Heart left ventricle (tissue), 16 donors: ENCODE results near the gene EMC1. TPM values are rescaled to one million over a fixed set of nuclear protein-coding genes. Genes with fewer than 3 reads are reported as not detected.
A peak's percentile ranks its signal among the peaks of the same experiment; 100 is the strongest.
"Not testable (repeated sequence)": the region's sequence is repeated elsewhere in the genome, so short reads cannot be mapped to it uniquely, and the experiment has no call there.

ENCODE experiments used
- ATAC-seq, 4 donors: fragments of 200-7000 bp; cut with Tn5 transposase; one replicate each; pipeline ENCODE4 v1.9.1; 2020 to 2022; ENCODE audit warnings: moderate library complexity in 4 of 4, mild to moderate bottlenecking in 3 of 4, moderate number of reproducible peaks in 1 of 4
- DNase-seq, 5 donors: peaks; one replicate each; pipeline ENCODE4 v3.0.0-alpha.2; 2020
- H3K27ac ChIP-seq, 12 donors: fragments of 200-600 bp; sonication (generic) in 4 of 12; one replicate each; pipeline versions ENCODE4 v1.5.0 to v1.8.0; 2016 to 2022; ENCODE audit warnings: mild to moderate bottlenecking in 2 of 12
- H3K27me3 ChIP-seq, 9 donors: fragments of 200-600 bp; sonication (generic) in 2 of 9; one replicate each; pipeline versions ENCODE4 v1.5.1 to v1.8.0; 2016 to 2022; ENCODE audit warnings: mild to moderate bottlenecking in 3 of 9
- H3K36me3 ChIP-seq, 9 donors: fragments of 200-600 bp; sonication (generic) in 2 of 9; one replicate each; pipeline versions ENCODE4 v1.5.0 to v1.8.0; 2018 to 2022; ENCODE audit warnings: mild to moderate bottlenecking in 2 of 9
- H3K4me1 ChIP-seq, 12 donors: fragments of 200-600 bp; sonication (generic) in 4 of 12; one replicate each; pipeline versions ENCODE4 v1.5.0 to v1.8.0; 2016 to 2022; ENCODE audit warnings: mild to moderate bottlenecking in 3 of 12
- H3K4me3 ChIP-seq, 12 donors: fragments of 200-600 bp; sonication (generic) in 4 of 12; one replicate each; pipeline versions ENCODE4 v1.5.0 to v1.8.0; 2017 to 2022; ENCODE audit warnings: mild to moderate bottlenecking in 9 of 12, moderate library complexity in 4 of 12
- H3K9me3 ChIP-seq, 12 donors: fragments of 200-600 bp; sonication (generic) in 4 of 12; one replicate each; pipeline versions ENCODE4 v1.5.0 to v1.8.0; 2016 to 2022; ENCODE audit warnings: mild to moderate bottlenecking in 1 of 12
- POLR2A ChIP-seq, 2 donors: fragments of 450-650 bp; IDR thresholded peaks; one replicate each; pipeline ENCODE4 v1.6.1; 2017; ENCODE audit warnings: antibody characterized with exemption in 2 of 2, mild to moderate bottlenecking in 2 of 2, moderate library complexity in 2 of 2
- WGBS, 4 donors: extraction: QIAGEN DNeasy Blood & Tissue Kit in 2 of 4; methylation state at CpG; one replicate each; pipeline versions ENCODE4 v1.1.5 to v1.1.7; 2013 to 2018; 5-methylcytosine and 5-hydroxymethylcytosine counted together
- intact Hi-C, 10 donors: fragments of 100-400 bp; cut with DNase I; formaldehyde crosslinking; loops; one replicate each; pipeline versions ENCODE4 v1.11.1 to v1.14.2; 2022
- polyA plus RNA-seq, 2 donors: library from polyadenylated mRNA; stranded (reverse); fragments of 200-250 nt; gene quantifications; one replicate each; pipeline ENCODE4 v1.2.3, GENCODE V29; 2013
- total RNA-seq, 9 donors: library from RNA; depleted of rRNA in 2 of 9; stranded (reverse); fragments of >200 nt in 2 of 9; fragmentation: NEBNext Ultra II Directional in 3 of 9; extraction: Animal tissue kit (Norgen Biotek cat#: 25700) in 3 of 9; gene quantifications; one replicate each; pipeline versions ENCODE4 v1.1.0 to v1.2.4, GENCODE V29; 2016 to 2023
- TF ChIP-seq, protein P1 (sequence below), 12 donors: fragments of 200-600 bp; sonication (generic) in 4 of 12; IDR thresholded peaks; one replicate each; pipeline versions ENCODE4 v1.5.0 to v1.8.0; 2018 to 2022; ENCODE audit warnings: antibody characterized with exemption in 12 of 12, mild to moderate bottlenecking in 5 of 12
- donor health status: ischemic (EF 13 %, LVEDD 7.1; RV severe dilation, severe dysfunction).
- donor health status: healthy with polysubstance abuse.
- donor health status: DM: no; HTN: yes; CAD: no.
- donor health status: DM: no; HTN: no; CAD: no.
- donor health status: ischemic (EF 25% LVEDD 6.9; RV normal size, moderate dysfunction).
- donor health status: ischemic (EF 25% LVEDD 5.7; RV mildly dilated, moderate dysfunction).
- donor health status: healthy.
- donor health status: DM: yes; HTN: yes; CAD: no.
- donor health status: ischemic (EF 35%, LVEDD 5.7; RV mildly dilated, moderate dysfunction).
- donor health status: nonischemic (EF 11% LVEDD 7.7; RV severe dilation, severe dysfunction).
- donor health status: DM: yes; HTN: yes; CAD: no.
- donor health status: PGD.
- donor health status: ischemic (EF 29% LVEDD 5.4; RV normal size, mild dysfunction).
- donor health status: nonischemic (EF 23%, LVEDD 6.1; RV moderate dilation, normal function).

EMC1 gene
- total and polyA plus RNA-seq, 11 donors = 10.1 to 54.5 (median 28.9) TPM

DNA sequence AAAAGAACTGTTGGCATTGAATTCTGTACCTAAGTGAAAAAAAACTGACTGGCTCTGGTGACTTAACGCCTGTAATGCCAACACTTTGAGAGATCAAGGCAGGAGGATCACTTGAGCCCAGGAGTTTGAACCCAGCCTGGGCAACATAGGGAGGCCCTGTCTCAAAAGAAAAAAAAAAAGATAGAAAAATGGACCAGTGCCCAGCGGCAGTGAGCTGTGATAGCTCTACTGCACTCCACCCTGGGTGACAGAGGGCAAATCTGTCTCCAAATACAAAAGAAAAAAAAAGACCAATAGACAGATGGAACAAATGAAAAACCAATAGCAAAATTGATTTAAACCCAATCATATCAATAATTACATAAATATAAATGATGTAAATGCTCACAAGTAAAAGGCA is 37.9 kb upstream of the EMC1 start:
- 23 to 36% (median 30%) methylated on average over 2 of the region's 2 CpGs for WGBS, 4 donors
- H3K9me3 ChIP-seq = peaks cover 0 to 8% (median 3%) of the 10 kb centered on the region in 12 donors
- peak in 2 of 4 donors; percentile 27 to 60 for ATAC-seq

DNA sequence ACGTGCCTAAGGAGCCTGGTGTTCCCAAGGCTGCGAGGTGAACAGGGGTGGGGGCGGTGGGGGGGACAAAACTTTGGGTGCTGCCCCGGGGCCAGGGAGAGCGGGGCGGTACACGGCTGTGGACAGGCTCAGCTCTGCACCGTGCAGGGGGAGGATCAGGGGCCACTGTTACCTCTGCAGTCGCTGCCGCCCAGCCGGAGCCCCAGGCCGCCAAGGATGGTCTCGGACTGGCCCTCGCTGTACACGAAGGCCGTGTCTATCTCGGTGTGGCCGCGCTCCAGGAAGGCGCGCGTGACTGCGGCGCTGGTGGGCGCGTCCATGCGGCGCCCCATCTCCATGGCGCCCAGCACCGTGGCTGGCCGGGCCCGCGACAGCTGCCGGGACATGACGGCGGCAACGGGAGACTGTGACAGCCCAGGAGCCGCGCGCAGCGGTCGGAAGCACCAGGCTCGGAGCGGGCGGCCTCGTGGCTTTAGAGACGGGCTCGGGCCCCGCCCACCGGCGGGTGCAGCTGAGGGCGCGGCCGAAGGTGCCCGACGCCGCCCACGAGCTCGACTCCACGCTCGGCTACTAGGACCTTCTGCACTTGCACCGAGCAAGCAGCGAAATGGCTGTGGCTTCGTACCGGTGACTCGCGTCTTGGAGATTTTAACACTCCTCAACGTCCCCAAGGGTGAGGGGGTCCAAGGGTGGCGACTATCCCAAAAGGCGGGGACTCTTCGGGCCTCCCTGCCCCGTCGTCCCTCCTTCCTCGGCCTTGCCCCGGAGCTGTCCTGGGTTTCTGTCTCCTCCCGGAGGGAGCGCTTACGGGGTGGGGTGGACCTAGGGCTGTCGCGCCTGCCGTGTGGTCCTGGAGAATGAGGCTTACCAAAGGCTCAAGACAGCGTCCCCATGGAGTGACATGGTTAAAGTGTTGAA is 37.3 kb upstream of the EMC1 start, which contains the start of gene AKR7A3:
AKR7A3 (minus strand) TSS at position 447 of the 918 bp plus-strand sequence; CDS start at position 386, 61 bp downstream.
- H3K27me3 ChIP-seq, H3K27ac ChIP-seq, H3K36me3 ChIP-seq, H3K9me3 ChIP-seq, intact Hi-C loops: not testable (repeated sequence)
- peak; percentile 34 to 74 (median 48) for DNase-seq
- peak; percentile 61 to 90 (median 84) for ATAC-seq
- H3K4me1 ChIP-seq = peaks cover 0 to 21% (median 6%) of the 10 kb centered on the region in 12 donors
- peak within 1 kb of the TSS in 11 of 12 donors; percentile 17 to 59 (median 47) for H3K4me3 ChIP-seq
- WGBS, 4 donors = 11 to 28% (median 18%) methylated on average over 26 to 75 of the region's 82 CpGs

More for the DNA sequence above, 37.9 kb upstream of the EMC1 start:
- no peak for TF ChIP-seq POLR2A (IDR thresholded peaks at IDR 0.05)
- TF ChIP-seq, protein P1, sequence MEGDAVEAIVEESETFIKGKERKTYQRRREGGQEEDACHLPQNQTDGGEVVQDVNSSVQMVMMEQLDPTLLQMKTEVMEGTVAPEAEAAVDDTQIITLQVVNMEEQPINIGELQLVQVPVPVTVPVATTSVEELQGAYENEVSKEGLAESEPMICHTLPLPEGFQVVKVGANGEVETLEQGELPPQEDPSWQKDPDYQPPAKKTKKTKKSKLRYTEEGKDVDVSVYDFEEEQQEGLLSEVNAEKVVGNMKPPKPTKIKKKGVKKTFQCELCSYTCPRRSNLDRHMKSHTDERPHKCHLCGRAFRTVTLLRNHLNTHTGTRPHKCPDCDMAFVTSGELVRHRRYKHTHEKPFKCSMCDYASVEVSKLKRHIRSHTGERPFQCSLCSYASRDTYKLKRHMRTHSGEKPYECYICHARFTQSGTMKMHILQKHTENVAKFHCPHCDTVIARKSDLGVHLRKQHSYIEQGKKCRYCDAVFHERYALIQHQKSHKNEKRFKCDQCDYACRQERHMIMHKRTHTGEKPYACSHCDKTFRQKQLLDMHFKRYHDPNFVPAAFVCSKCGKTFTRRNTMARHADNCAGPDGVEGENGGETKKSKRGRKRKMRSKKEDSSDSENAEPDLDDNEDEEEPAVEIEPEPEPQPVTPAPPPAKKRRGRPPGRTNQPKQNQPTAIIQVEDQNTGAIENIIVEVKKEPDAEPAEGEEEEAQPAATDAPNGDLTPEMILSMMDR (IDR thresholded peaks at IDR 0.05) = no peak
- Histone ChIP-seq H3K36me3 (no peaks in the 10 kb centered on the region), H3K27ac (no peak overlapping the region), H3K4me3 (peak overlapping the region in 11 of 12 donors; percentile 17 to 59 (median 47)), H3K4me1 (peaks cover 0 to 21% (median 6%) of the 10 kb centered on the region in 12 donors), H3K27me3 (peaks cover 0 to 5% (median 0%) of the 10 kb centered on the region in 9 donors)
- intact Hi-C loops = no loop called here
- no peak for DNase-seq

DNA sequence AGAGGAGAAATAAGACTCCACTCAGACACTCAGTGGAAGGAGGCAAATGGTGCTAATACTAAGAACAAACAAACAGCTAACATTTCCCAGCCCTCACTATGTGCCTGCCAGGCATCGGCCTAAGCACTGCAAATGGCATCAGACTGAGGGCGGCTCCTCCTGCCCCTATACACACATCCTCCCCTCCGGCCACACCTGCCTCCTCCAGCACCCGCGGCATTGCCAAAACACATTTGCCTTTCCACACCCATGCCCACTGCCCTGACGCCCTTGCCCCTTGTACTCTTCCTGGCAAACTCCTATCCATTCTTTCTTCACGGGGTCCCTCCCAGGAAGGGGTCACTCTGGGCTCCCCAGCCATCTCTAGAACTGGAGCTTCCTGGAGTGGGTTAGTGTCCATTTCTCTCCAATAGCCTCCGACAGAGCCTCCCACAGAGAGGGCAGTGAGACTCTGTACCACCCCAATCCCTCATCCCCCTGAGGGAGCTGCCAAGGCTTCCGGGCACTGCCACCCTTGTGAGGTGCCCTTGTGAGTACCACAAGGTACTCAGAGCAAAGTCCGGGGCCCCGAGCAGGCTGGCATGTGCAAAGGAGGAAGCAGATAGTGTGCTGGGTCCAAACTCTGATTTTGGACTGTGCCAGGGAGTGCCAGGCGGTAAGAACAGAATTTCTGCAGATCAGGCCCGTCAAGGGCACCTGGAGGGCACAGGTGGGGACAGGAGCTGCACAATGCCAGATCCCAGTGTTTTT is 36.3 kb upstream of the EMC1 start:
- WGBS, 4 donors = 77 to 92% (median 90%) methylated on average over 13 of the region's 13 CpGs
- peak in 1 of 4 donors; percentile 5 for ATAC-seq
- intact Hi-C loops = no loop called here

DNA sequence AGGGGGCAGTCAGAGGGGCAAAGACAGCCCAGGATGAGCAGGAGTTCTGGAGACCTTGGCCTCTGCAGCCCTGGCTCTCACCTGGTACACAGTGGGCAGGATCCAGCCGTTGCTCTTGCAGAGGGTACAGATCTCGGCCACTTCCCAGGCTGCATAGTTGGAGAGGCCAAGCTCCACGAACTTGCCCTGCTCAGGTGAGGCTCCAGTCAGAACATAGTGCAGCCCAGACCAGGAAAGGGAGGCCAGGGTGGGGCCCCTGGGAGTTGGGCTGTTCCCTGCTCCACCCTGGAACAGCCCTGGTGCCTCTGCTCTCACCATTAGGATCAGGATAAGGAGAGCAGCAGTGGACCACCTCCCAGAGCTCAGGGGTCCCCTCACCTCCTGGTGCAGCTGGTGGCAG is 34.5 kb upstream of the EMC1 start:
- H3K36me3 ChIP-seq, H3K9me3 ChIP-seq, H3K4me3 ChIP-seq, DNase-seq, H3K27me3 ChIP-seq, ATAC-seq, intact Hi-C loops, H3K27ac ChIP-seq: not testable (repeated sequence)
- H3K4me1 ChIP-seq = peaks cover 0 to 21% (median 6%) of the 10 kb centered on the region in 12 donors
- 90 to 93% (median 92%) methylated on average over 2 to 3 of the region's 3 CpGs; no CpG with 5 or more reads in 1 of the 4 donors for WGBS, 4 donors

More for the DNA sequence above, 36.3 kb upstream of the EMC1 start:
- peaks cover 0 to 21% (median 6%) of the 10 kb centered on the region in 12 donors for H3K4me1 ChIP-seq
- TF ChIP-seq, protein P1 (IDR thresholded peaks at IDR 0.05) = no peak
- no peak for TF ChIP-seq POLR2A (IDR thresholded peaks at IDR 0.05)
- H3K4me3 ChIP-seq = no peak overlapping the region
- H3K27ac ChIP-seq = no peak overlapping the region
- DNase-seq = no peak
- no peaks in the 10 kb centered on the region for H3K9me3 ChIP-seq
- peaks cover 0 to 5% (median 0%) of the 10 kb centered on the region in 9 donors for H3K27me3 ChIP-seq
- no peaks in the 10 kb centered on the region for H3K36me3 ChIP-seq

DNA sequence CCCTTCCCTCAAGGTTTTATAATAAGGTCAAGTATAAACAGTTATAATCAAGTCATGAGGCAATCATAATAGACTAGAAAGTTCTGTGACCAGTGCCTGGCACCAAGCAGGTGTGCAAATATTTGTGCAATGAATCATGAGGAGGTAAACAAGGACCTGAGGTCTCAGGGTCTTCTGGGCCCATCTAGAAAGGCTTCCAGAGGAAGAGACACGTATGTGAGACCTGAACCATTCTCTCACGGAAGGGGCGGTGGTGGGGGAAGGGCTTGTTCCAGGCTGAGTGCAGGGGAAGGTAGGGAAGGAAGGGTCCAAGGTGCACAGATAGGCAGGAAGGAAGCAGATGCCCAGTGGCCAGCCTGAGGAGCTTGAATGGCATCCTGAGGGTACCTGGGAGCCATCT is 34.0 kb upstream of the EMC1 start:
- H3K36me3 ChIP-seq, H3K27me3 ChIP-seq, DNase-seq, intact Hi-C loops, ATAC-seq, H3K4me3 ChIP-seq, H3K27ac ChIP-seq, H3K9me3 ChIP-seq: not testable (repeated sequence)
- WGBS, 4 donors = 93 to 100% (median 99%) methylated on average over 3 of the region's 3 CpGs
- H3K4me1 ChIP-seq = peaks cover 0 to 21% (median 6%) of the 10 kb centered on the region in 12 donors
